ENCODE measurements around the gene ATP6V1F.

DNA sequence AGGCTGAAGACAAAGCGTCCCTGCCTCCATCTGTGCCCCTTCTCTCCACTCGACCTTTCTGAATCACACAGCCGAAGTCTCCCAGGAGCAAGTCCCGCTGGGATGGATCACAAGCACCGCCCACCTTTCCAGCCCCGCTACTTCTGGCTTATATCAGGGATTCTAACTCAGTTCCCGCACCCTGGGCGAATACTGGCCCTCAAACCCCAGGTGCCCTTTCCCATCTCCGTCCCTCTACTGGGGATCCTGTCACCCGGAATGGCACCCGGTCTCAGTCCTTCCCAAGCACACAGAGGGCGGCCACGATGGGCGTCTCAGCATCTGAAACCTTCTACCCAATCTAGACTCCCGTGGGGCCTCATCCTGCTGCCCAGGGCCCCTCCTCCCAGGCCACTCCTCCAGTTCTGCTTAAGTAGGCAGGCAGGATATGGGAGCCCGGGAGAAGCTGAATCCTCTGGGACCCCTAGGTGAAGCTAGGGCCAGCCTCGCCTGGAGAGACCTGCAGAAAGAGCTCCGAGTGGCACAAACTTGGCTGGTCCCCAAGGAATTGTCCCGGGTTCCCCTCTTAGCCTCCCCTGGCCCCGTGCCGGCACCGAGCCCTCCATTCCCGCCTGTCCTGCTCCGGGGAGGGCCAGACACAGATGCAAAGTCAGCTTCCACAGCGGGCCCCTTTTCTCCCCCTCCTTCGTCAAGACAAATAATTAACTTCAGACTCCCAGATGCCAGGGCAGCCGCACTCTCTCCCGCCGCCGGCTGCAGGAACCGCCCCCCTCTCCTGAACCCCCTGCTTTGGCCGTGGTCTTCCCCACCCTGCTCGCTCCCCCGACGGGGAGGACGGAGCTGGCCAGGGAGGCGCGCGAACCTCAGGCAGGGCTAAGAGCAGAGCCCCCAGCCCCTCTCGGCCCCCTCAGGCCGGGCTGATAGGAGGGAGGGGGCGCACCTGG is 47.2 kb downstream of the ATP6V1F start:
- TF ChIP-seq EZH2phosphoT487 (IDR thresholded peaks at IDR 0.05; ENCODE audit: borderline replicate concordance, low read length): no peak
- TF ChIP-seq, protein P1, sequence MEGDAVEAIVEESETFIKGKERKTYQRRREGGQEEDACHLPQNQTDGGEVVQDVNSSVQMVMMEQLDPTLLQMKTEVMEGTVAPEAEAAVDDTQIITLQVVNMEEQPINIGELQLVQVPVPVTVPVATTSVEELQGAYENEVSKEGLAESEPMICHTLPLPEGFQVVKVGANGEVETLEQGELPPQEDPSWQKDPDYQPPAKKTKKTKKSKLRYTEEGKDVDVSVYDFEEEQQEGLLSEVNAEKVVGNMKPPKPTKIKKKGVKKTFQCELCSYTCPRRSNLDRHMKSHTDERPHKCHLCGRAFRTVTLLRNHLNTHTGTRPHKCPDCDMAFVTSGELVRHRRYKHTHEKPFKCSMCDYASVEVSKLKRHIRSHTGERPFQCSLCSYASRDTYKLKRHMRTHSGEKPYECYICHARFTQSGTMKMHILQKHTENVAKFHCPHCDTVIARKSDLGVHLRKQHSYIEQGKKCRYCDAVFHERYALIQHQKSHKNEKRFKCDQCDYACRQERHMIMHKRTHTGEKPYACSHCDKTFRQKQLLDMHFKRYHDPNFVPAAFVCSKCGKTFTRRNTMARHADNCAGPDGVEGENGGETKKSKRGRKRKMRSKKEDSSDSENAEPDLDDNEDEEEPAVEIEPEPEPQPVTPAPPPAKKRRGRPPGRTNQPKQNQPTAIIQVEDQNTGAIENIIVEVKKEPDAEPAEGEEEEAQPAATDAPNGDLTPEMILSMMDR (IDR thresholded peaks at IDR 0.05; ENCODE audit: low read depth, low read length, poor library complexity, severe bottlenecking): no peak
